Pancreas (tissue), 10 donors: ENCODE results near the gene HLA-B. TPM values are rescaled to one million over a fixed set of nuclear protein-coding genes. Genes with fewer than 3 reads are reported as not detected.
"Not testable (repeated sequence)": the region's sequence is repeated elsewhere in the genome, so short reads cannot be mapped to it uniquely, and the experiment has no call there.

ENCODE experiments used
- ATAC-seq, 4 donors: fragments of 200-7000 bp; cut with Tn5 transposase; one replicate each; pipeline versions ENCODE4 v1.8.0 to v1.9.1; 2020; ENCODE audit warnings: mild to moderate bottlenecking in 4 of 4, moderate library complexity in 4 of 4
- DNase-seq, 6 donors: peaks; one replicate each; pipeline ENCODE4 v3.0.0-alpha.2; 2020
- FAIRE-seq: peaks from 2 replicates; lab custom pipeline; 2012; peaks lifted over from hg19 to GRCh38; lab: Jason Lieb, UNC
- H3K27ac ChIP-seq, 4 donors: fragments of 200-600 bp; sonication (generic); 1 replicate in 3 of 4; 2 replicates in 1 of 4; pipeline versions ENCODE4 v1.5.0 to v1.8.0; 2020
- H3K27me3 ChIP-seq, 4 donors: fragments of 200-600 bp; one replicate each; pipeline ENCODE4 v1.8.0; 2021
- H3K36me3 ChIP-seq, 3 donors: fragments of 200-600 bp; sonication (generic) in 1 of 3; one replicate each; pipeline versions ENCODE4 v1.5.0 to v1.8.0; 2020 to 2021
- H3K4me1 ChIP-seq, 3 donors: fragments of 200-600 bp; one replicate each; pipeline ENCODE4 v1.8.0; 2021
- H3K4me3 ChIP-seq, 4 donors: fragments of 200-600 bp; sonication (generic) in 2 of 4; one replicate each; pipeline versions ENCODE4 v1.5.0 to v1.8.0; 2020 to 2021
- H3K9me3 ChIP-seq, 4 donors: fragments of 200-600 bp; one replicate each; pipeline ENCODE4 v1.8.0; 2021
- WGBS, 2 donors: extraction: QIAGEN DNeasy Blood & Tissue Kit; methylation state at CpG; one replicate each; pipeline ENCODE4 v1.1.7; 2013; 5-methylcytosine and 5-hydroxymethylcytosine counted together
- intact Hi-C, 3 donors: fragments of 100-400 bp; cut with DNase I; formaldehyde crosslinking; loops; one replicate each; pipeline versions ENCODE4 v1.11.1 to v1.14.2; 2022
- polyA plus RNA-seq, 2 donors: library from polyadenylated mRNA; stranded (reverse); fragments of 200-250 nt; gene quantifications; one replicate each; pipeline ENCODE4 v1.2.3, GENCODE V29; 2013
- total RNA-seq, 6 donors: library from RNA; stranded (reverse); fragmentation: NEBNext Ultra II Directional in 4 of 6; extraction: Animal tissue kit (Norgen Biotek cat#: 25700) in 4 of 6; gene quantifications; one replicate each; pipeline versions ENCODE4 v1.2.1 to v1.2.4, GENCODE V29; 2021 to 2023
- TF ChIP-seq, protein P1 (sequence below), 4 donors: fragments of 200-600 bp; sonication (generic) in 3 of 4; IDR thresholded peaks; one replicate each; pipeline versions ENCODE4 v1.5.0 to v1.8.0; 2021; ENCODE audit warnings: antibody characterized with exemption in 4 of 4
- donor health status: healthy with polysubstance abuse.
- donor health status: DM: no; HTN: no; CAD: no; lungs with moderate emphysema.
- donor health status: DM: no; HTN: no; CAD: no.
- donor health status: control.
- donor health status: control.
- donor health status: Bipolar disorder and iron deficiency.
- donor health status: DM: yes; HTN: yes; CAD: no.
- donor health status: DM: no; HTN: no; CAD: no.
- donor health status: DM: no; HTN: no; CAD: no.
- donor health status: DM: yes; HTN: yes; CAD: no.

Gene HLA-B
- total and polyA plus RNA-seq, 8 donors: 141 to 1,089 (median 262) TPM

DNA sequence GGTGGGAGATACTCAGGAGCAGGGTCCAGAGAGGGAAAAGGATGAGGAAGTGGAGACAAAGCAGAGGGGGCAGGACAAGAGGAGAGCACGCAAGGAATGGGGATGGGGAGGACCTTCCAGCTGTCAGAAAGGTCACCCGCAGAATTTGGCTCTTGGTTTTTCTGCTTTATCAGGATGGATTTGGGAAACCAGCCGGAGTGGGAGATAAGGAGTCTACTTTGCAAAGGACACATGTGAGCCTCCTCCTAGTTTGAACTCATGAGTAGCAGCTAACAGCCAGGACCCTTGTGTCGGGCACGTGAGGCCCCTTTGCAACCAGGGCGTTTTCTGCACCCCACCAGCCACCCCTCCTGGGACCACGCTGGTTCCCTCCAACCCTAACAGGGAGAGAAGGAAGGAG lies 38.9 kb upstream of the HLA-B start:
- intact Hi-C loops: loop anchor here in 1 of 3 donors (5.0 kb wide), 1 partner anchor 46 kb away; no protein-coding TSS in a partner anchor

DNA sequence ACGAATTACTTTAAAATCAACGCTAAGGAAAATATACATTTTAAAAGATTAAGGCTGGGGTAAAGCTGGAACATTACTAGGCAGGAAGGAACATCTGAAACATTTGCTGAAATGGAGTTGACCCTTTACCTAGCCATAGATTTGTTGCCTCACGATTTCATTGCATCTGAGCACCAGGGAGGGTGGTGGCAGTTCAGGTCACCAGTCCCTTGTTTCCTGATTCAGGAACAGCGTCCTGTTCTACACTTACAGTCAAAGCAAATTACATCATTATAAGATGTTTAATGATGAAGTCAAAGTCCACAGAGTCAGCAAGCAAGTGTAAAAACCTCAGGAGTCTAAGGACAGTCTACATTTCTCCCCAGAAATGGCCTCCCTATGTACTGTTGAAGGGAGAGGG lies 37.4 kb upstream of the HLA-B start:
- Histone ChIP-seq H3K36me3 (no peaks in the 10 kb centered on the region), H3K4me1 (peaks cover 0 to 6% (median 6%) of the 10 kb centered on the region in 3 donors), H3K9me3 (no peaks in the 10 kb centered on the region), H3K4me3 (no peak overlapping the region), H3K27me3 (no peaks in the 10 kb centered on the region), H3K27ac (no peak overlapping the region)
- DNase-seq (no peak), FAIRE-seq (no peak), ATAC-seq (no peak)
- intact Hi-C loops: no loop called here
- 66 to 75% methylated on average over 4 of the region's 4 CpGs for WGBS, 2 donors
- TF ChIP-seq, protein P1, sequence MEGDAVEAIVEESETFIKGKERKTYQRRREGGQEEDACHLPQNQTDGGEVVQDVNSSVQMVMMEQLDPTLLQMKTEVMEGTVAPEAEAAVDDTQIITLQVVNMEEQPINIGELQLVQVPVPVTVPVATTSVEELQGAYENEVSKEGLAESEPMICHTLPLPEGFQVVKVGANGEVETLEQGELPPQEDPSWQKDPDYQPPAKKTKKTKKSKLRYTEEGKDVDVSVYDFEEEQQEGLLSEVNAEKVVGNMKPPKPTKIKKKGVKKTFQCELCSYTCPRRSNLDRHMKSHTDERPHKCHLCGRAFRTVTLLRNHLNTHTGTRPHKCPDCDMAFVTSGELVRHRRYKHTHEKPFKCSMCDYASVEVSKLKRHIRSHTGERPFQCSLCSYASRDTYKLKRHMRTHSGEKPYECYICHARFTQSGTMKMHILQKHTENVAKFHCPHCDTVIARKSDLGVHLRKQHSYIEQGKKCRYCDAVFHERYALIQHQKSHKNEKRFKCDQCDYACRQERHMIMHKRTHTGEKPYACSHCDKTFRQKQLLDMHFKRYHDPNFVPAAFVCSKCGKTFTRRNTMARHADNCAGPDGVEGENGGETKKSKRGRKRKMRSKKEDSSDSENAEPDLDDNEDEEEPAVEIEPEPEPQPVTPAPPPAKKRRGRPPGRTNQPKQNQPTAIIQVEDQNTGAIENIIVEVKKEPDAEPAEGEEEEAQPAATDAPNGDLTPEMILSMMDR (IDR thresholded peaks at IDR 0.05): no peak

More for the DNA sequence above, 38.9 kb upstream of the HLA-B start:
- H3K27me3 ChIP-seq: no peaks in the 10 kb centered on the region
- H3K4me3 ChIP-seq: no peak overlapping the region
- TF ChIP-seq, protein P1 (IDR thresholded peaks at IDR 0.05): no peak
- peaks cover 0 to 6% (median 6%) of the 10 kb centered on the region in 3 donors for H3K4me1 ChIP-seq
- FAIRE-seq (no peak), ATAC-seq (no peak), DNase-seq (no peak)
- 62 to 81% methylated on average over 7 of the region's 7 CpGs for WGBS, 2 donors
- H3K27ac ChIP-seq: no peak overlapping the region
- H3K9me3 ChIP-seq: no peaks in the 10 kb centered on the region
- no peaks in the 10 kb centered on the region for H3K36me3 ChIP-seq

DNA sequence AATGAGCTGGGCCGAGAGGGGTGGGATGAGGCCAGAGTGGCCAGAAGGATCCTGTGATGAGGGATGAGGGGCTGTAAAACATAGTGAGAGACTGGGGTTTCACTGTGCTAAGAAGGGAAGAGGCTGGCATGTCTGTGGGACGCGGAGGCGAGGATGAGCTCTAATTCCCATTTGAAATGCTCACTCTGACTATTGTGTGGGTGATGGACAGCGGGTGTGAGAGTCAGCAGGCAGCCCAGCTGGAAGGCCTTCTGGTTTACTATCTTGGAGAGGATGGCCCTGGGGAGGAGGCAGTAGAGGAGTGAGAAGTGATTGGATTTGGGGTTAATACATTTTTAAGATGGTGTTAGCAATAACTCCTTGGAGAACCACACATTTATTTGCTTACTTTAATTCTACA lies 37.0 kb upstream of the HLA-B start:
- no peaks in the 10 kb centered on the region for H3K36me3 ChIP-seq
- FAIRE-seq (no peak), ATAC-seq (no peak), DNase-seq (no peak)
- no peaks in the 10 kb centered on the region for H3K9me3 ChIP-seq
- peaks cover 0 to 6% (median 6%) of the 10 kb centered on the region in 3 donors for H3K4me1 ChIP-seq
- no peaks in the 10 kb centered on the region for H3K27me3 ChIP-seq
- H3K4me3 ChIP-seq: no peak overlapping the region
- no peak overlapping the region for H3K27ac ChIP-seq
- 85 to 96% methylated on average over 5 of the region's 5 CpGs for WGBS, 2 donors
- intact Hi-C loops: no loop called here
- TF ChIP-seq, protein P1 (IDR thresholded peaks at IDR 0.05): no peak

DNA sequence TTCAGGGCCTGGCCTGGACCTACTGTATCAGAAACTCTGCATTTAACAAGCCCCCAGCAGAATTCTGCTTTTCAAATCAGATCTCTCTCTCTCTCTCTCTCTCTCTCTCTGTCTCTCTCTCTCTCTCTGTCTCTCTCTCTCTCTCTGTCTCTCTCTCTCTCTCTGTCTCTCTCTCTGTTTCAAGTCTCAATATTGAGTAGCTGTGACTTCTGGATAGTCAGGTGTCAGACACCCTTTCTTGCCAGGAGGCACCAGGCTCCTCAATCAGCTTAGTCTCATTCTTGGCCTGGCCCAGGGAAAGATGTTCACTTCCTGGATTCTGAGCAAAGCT lies 32.8 kb upstream of the HLA-B start:
- DNase-seq, intact Hi-C loops, FAIRE-seq: not testable (repeated sequence)

DNA sequence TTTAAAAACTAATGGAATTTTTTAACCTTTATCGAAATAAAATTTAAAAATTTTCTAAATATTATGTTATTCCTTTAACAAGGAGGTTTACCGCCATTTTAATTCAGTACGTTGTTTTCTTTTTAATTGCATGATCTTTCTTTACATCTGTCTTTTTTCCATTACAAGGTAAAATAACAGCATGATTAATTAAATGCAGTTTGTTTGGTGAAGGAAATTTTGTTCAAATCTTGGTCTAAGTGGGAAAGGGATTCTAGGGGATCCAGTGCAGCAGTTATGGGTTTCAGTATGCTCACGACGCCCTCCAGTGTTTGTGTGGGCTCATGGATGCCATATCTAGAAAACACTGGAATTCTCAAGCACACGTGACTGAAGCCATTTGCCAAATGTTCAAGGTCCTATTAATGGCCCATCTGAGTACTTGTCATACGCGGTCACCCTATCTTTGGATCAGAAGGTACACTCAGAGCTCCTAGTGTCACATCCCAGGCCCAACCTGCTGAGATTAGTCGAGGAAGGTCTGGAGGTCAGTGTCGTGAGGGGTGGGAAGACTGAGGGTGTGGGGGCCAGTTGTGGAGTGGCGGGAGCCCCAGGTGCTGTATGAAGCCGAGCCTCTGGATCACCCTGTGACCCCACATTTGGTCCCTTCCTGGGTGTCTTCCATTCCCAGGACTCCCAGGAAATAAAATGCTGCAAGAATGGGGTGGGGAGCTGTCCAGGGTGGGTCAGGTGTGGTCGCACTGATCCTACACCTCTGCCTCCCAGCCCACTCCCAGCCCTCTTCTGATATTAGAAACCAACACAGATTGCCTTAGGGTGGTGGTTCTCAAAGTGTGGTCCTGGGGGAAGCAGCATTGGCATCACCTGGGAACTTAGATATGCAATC lies 32.2 kb upstream of the HLA-B start:
- H3K9me3 ChIP-seq, H3K36me3 ChIP-seq, DNase-seq, FAIRE-seq, H3K4me1 ChIP-seq, intact Hi-C loops, H3K27me3 ChIP-seq, H3K27ac ChIP-seq, H3K4me3 ChIP-seq: not testable (repeated sequence)
- 54 to 85% methylated on average over 3 to 4 of the region's 13 CpGs for WGBS, 2 donors
- peak; percentile 72 to 92 (median 88) for ATAC-seq

More for the DNA sequence above, 32.8 kb upstream of the HLA-B start:
- not testable (repeated sequence) for H3K9me3 ChIP-seq, H3K4me1 ChIP-seq, H3K4me3 ChIP-seq, H3K27ac ChIP-seq, ATAC-seq, H3K27me3 ChIP-seq, H3K36me3 ChIP-seq

DNA sequence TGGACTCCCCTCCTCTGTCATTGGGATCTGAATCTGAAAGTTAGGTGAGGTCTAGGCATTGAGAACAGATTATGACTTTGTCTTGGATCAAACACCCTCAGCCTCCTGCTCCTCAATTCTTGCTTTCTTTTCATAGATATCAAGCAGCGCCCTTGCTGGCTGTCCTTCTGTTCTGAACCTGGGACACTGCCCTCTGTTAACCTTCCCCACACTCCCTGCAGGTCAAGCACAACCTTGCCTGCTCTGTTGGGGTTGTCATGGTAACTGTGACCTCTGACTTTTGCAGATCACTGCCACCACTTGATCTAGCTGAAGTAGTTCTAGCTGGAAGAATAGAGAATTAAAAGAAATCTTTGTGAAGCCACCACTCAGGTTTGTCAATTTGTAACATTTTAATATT lies 30.0 kb upstream of the HLA-B start:
- no peaks in the 10 kb centered on the region for H3K36me3 ChIP-seq
- H3K9me3 ChIP-seq: no peaks in the 10 kb centered on the region
- ATAC-seq (no peak), FAIRE-seq (no peak), DNase-seq (no peak)
- WGBS, 2 donors: 78 to 81% methylated on average over 1 of the region's 1 CpG
- H3K4me1 ChIP-seq: no peaks in the 10 kb centered on the region
- H3K27me3 ChIP-seq: no peaks in the 10 kb centered on the region
- H3K4me3 ChIP-seq: no peak overlapping the region
- intact Hi-C loops: no loop called here
- H3K27ac ChIP-seq: no peak overlapping the region
- TF ChIP-seq, protein P1 (IDR thresholded peaks at IDR 0.05): no peak
